HEK293 (cell line): Measurements from ENCODE around the gene ITGAL.

Experiments used
- CTCF ChIA-PET: fragments of 350-600 bp; formaldehyde crosslinking; extraction: SDS; loops from one replicate; lab custom pipeline; 2021; ENCODE audit warnings: antibody characterized with exemption; lab: Yijun Ruan, JAX
- POLR2A ChIA-PET: fragments of 300-600 bp; formaldehyde crosslinking; extraction: SDS; loops from one replicate; lab custom pipeline; 2020; ENCODE audit warnings: antibody characterized with exemption, inconsistent platforms; lab: Yijun Ruan, JAX
- H3K27ac ChIP-seq: fragments of 200-500 bp; sonication (Bioruptor generic); 2 replicates; pipeline ENCODE4 v1.5.1; 2014; ENCODE audit warnings: low read depth, low read length, control low read depth, inconsistent platforms; ENCODE audit errors: extremely low read depth
- H3K36me3 ChIP-seq, 2 experiments: fragments of 200-500 bp in 1 of 2; sonication (Bioruptor generic) in 1 of 2; 1 replicate in 1 of 2; 2 replicates in 1 of 2; pipeline ENCODE4 v1.5.1; 2014 to 2017; ENCODE audit warnings: inconsistent platforms in 2 of 2, low read length in 2 of 2; ENCODE audit not compliant: control insufficient read depth in 2 of 2, insufficient read depth in 1 of 2
- H3K4me1 ChIP-seq: fragments of 200-500 bp; sonication (Bioruptor generic); 2 replicates; pipeline ENCODE4 v1.5.1; 2014; ENCODE audit warnings: mild to moderate bottlenecking, low read length, inconsistent platforms; ENCODE audit not compliant: control insufficient read depth, insufficient read depth
- H3K4me3 ChIP-seq: 2 replicates; pipeline ENCODE4 v1.5.1; 2011; ENCODE audit warnings: low read depth, mild to moderate bottlenecking, control low read depth, low read length, moderate library complexity
- H3K9me3 ChIP-seq: fragments of 200-500 bp; sonication (Bioruptor generic); 2 replicates; pipeline ENCODE4 v1.5.1; 2014; ENCODE audit warnings: low read depth, low read length, inconsistent platforms; ENCODE audit not compliant: control insufficient read depth, insufficient read depth
- GLIS1 ChIP-seq: fragments of 450-650 bp; formaldehyde crosslinking; IDR thresholded peaks from 2 replicates; pipeline ENCODE4 v1.5.1; 2016; ENCODE audit warnings: missing biosample characterization, missing genetic modification characterization
- MEIS1 ChIP-seq: sonication (generic); formaldehyde crosslinking; IDR thresholded peaks from 2 replicates; pipeline ENCODE4 v1.8.1; 2022; ENCODE audit warnings: missing genetic modification reagents, mild to moderate bottlenecking, borderline replicate concordance
- SCRT2 ChIP-seq: fragments of 450-650 bp; formaldehyde crosslinking; IDR thresholded peaks from 2 replicates; pipeline ENCODE4 v1.5.1; 2016; ENCODE audit warnings: missing biosample characterization, missing genetic modification characterization
- ZBTB21 ChIP-seq: fragments of 450-650 bp; formaldehyde crosslinking; IDR thresholded peaks from 2 replicates; pipeline ENCODE4 v1.5.1; 2017; ENCODE audit warnings: missing biosample characterization, missing genetic modification characterization
- ZFHX2 ChIP-seq: fragments of 450-650 bp; formaldehyde crosslinking; conservative IDR thresholded peaks from 2 replicates; pipeline ENCODE4 v1.5.1; 2016; ENCODE audit warnings: missing biosample characterization, missing genetic modification characterization
- ZFP37 ChIP-seq: fragments of 450-650 bp; formaldehyde crosslinking; IDR thresholded peaks from 2 replicates; pipeline ENCODE4 v1.5.1; 2016; ENCODE audit warnings: missing biosample characterization, missing genetic modification characterization
- ZNF426 ChIP-seq: fragments of 450-650 bp; formaldehyde crosslinking; IDR thresholded peaks from 2 replicates; pipeline ENCODE4 v1.5.1; 2017; ENCODE audit warnings: missing biosample characterization, missing genetic modification characterization, mild to moderate bottlenecking, inconsistent platforms, moderate library complexity
- ZNF548 ChIP-seq: fragments of 450-650 bp; formaldehyde crosslinking; IDR thresholded peaks from 2 replicates; pipeline ENCODE4 v1.5.1; 2016; ENCODE audit warnings: missing biosample characterization, missing genetic modification characterization
- ZNF561 ChIP-seq: fragments of 450-650 bp; IDR thresholded peaks from 2 replicates; pipeline ENCODE4 v1.5.1; 2018; ENCODE audit warnings: missing biosample characterization, missing genetic modification characterization, borderline replicate concordance
- ZNF600 ChIP-seq: fragments of 450-650 bp; formaldehyde crosslinking; IDR thresholded peaks from 2 replicates; pipeline ENCODE4 v1.5.1; 2016; ENCODE audit warnings: missing biosample characterization, missing genetic modification characterization
- ZNF660 ChIP-seq: fragments of 450-650 bp; IDR thresholded peaks from 2 replicates; pipeline ENCODE4 v1.5.1; 2018; ENCODE audit warnings: missing biosample characterization, mild to moderate bottlenecking, missing genetic modification characterization
- ZNF701 ChIP-seq: fragments of 450-650 bp; formaldehyde crosslinking; IDR thresholded peaks from 2 replicates; pipeline ENCODE4 v1.5.1; 2016; ENCODE audit warnings: missing biosample characterization, missing genetic modification characterization
- ZSCAN23 ChIP-seq: fragments of 450-650 bp; formaldehyde crosslinking; IDR thresholded peaks from 2 replicates; pipeline ENCODE4 v1.5.1; 2016; ENCODE audit warnings: missing biosample characterization, missing genetic modification characterization
- ZSCAN30 ChIP-seq: fragments of 450-650 bp; IDR thresholded peaks from 2 replicates; pipeline ENCODE4 v1.5.1; 2018; ENCODE audit warnings: missing biosample characterization, mild to moderate bottlenecking, missing genetic modification characterization, moderate library complexity
- TF ChIP-seq, protein P1 (sequence below): fragments of 450-650 bp; formaldehyde crosslinking; IDR thresholded peaks from 2 replicates; pipeline ENCODE4 v1.5.1; 2016; ENCODE audit warnings: missing biosample characterization, missing genetic modification characterization
- TF ChIP-seq, protein P2 (sequence below): fragments of 450-650 bp; formaldehyde crosslinking; IDR thresholded peaks from 2 replicates; pipeline ENCODE4 v1.5.1; 2016; ENCODE audit warnings: missing biosample characterization, missing genetic modification characterization
- TF ChIP-seq, protein P3 (sequence below): fragments of 450-650 bp; formaldehyde crosslinking; IDR thresholded peaks from 2 replicates; pipeline ENCODE4 v1.5.1; 2017; ENCODE audit warnings: missing biosample characterization, missing genetic modification characterization
- TF ChIP-seq, protein P4 (sequence below): fragments of 450-650 bp; formaldehyde crosslinking; IDR thresholded peaks from 2 replicates; pipeline ENCODE4 v1.5.1; 2016; ENCODE audit warnings: missing biosample characterization, missing genetic modification characterization
- TF ChIP-seq, protein P5 (sequence below): fragments of 450-650 bp; formaldehyde crosslinking; IDR thresholded peaks from 2 replicates; pipeline ENCODE4 v1.5.1; 2017; ENCODE audit warnings: missing biosample characterization, missing genetic modification characterization

The ITGAL gene

DNA sequence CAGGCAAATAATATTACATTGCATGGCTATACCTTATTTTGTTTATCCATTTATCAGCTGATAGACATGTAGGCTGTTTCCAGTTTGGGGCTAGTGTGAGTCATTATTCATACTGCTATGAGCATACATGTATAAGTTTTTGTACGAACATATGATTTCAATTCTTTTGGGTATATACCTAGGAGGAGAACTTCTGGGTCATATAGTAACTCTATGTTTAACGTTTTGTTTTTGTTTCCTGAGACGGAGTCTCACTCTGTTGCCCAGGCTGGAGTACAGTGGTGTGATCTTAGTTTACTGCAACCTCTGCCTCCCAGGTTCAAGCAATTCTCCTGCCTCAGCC is 2.4 kb upstream of the ITGAL start (continued):
- TF ChIP-seq, protein P1, sequence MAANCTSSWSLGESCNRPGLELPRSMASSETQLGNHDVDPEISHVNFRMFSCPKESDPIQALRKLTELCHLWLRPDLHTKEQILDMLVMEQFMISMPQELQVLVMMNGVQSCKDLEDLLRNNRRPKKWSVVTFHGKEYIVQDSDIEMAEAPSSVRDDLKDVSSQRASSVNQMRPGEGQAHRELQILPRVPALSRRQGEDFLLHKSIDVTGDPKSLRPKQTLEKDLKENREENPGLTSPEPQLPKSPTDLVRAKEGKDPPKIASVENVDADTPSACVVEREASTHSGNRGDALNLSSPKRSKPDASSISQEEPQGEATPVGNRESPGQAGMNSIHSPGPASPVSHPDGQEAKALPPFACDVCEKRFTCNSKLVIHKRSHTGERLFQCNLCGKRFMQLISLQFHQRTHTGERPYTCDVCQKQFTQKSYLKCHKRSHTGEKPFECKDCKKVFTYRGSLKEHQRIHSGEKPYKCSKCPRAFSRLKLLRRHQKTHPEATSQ (tag by site-specific recombination): no peak
- TF ChIP-seq ZNF660 (tag by site-specific recombination) (no peak), GLIS1 (tag by site-specific recombination) (no peak), SCRT2 (no peak), ZFP37 (tag by site-specific recombination) (no peak), ZFHX2 (tag by site-specific recombination) (no peak)
- TF ChIP-seq, protein P2, sequence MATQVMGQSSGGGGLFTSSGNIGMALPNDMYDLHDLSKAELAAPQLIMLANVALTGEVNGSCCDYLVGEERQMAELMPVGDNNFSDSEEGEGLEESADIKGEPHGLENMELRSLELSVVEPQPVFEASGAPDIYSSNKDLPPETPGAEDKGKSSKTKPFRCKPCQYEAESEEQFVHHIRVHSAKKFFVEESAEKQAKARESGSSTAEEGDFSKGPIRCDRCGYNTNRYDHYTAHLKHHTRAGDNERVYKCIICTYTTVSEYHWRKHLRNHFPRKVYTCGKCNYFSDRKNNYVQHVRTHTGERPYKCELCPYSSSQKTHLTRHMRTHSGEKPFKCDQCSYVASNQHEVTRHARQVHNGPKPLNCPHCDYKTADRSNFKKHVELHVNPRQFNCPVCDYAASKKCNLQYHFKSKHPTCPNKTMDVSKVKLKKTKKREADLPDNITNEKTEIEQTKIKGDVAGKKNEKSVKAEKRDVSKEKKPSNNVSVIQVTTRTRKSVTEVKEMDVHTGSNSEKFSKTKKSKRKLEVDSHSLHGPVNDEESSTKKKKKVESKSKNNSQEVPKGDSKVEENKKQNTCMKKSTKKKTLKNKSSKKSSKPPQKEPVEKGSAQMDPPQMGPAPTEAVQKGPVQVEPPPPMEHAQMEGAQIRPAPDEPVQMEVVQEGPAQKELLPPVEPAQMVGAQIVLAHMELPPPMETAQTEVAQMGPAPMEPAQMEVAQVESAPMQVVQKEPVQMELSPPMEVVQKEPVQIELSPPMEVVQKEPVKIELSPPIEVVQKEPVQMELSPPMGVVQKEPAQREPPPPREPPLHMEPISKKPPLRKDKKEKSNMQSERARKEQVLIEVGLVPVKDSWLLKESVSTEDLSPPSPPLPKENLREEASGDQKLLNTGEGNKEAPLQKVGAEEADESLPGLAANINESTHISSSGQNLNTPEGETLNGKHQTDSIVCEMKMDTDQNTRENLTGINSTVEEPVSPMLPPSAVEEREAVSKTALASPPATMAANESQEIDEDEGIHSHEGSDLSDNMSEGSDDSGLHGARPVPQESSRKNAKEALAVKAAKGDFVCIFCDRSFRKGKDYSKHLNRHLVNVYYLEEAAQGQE (tag by site-specific recombination): no peak

DNA sequence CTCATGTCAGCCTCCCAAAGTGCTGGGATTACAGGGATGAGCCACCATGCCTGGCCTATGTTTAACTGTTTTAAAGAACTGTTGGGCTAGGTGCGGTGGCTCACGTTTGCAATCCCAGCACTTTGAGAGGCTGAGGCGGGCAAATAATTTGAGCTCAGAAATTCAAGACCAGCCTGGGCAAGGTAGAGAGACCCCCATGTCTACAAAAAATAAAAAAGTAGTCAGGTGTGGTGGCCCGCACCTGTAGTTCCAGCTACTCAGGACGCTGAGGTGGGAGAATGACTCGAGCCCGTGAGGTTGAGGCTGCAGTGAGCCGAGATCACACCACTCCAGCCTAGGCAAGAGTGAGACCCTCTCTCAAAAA is 1.9 kb upstream of the ITGAL start:
- ChIA-PET POLR2A (no interaction called here), CTCF (interaction anchor here (0.6 to 1.5 kb wide), 2 partner anchors 13 to 41 kb away, joined by 3 read pairs; partner anchors contain the start of gene DCTPP1)
- no peaks in the 10 kb centered on the region for H3K9me3 ChIP-seq
- H3K36me3 ChIP-seq: no peaks in the 10 kb centered on the region
- no peaks in the 10 kb centered on the region for H3K4me1 ChIP-seq
- no peak for TF ChIP-seq ZNF701 (tag by site-specific recombination)
- no peak overlapping the region for H3K27ac ChIP-seq
- H3K4me3 ChIP-seq: no peak overlapping the region

DNA sequence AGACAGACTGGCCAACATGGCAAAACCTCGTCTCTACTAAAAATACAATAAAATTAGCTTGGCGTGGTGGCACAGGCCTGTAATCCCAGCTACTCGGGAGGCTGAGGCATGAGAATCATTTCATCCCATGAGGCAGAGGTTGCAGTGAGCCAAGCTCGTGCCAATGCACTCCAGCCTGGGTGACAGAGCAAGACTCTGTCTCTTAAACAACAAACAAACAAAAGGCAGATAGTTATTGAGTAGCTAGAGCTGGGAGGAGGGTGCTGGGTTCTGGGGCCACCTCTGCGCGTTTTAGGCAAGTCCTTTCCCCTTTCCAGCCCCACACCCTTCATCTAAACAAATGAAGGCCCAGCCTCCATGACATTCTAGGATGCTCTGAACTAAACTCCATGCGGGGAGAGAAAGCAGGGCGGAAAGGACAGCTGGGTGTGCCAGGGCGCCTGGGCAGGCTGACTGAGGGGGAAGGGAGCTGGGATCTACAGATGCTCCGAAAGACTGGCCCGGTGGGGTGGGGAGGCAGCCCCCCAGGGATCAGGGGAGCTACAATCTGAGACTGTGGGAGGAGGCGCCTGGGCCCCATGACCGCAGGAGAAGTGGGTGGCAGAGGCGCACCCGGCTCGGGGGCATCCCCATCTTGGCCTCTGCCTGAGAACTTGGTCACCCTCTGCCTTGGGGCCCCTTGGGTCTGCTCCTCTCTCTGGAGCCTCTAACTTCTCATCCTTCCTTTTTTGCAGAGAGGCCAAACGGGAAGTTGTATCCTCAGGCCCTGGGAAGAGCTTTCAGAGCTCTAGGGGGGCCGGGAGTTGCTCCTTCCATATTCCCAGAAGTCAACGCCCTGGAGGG is 910 bp downstream of the ITGAL start:
- H3K36me3 ChIP-seq: no peaks in the 10 kb centered on the region
- H3K9me3 ChIP-seq: no peaks in the 10 kb centered on the region
- no peak for TF ChIP-seq ZNF426 (tag by site-specific recombination)
- TF ChIP-seq, all 188 proteins: peak for 0
- Histone ChIP-seq H3K27ac (no peak overlapping the region), H3K4me3 (no peak overlapping the region), H3K4me1 (no peaks in the 10 kb centered on the region)
- ChIA-PET CTCF (interaction anchor here (0.7 to 1.2 kb wide), 6 partner anchors 17 to 157 kb away, joined by 3 to 5 read pairs (median 3); partner anchors contain the start of gene ZNF771), POLR2A (interaction anchor here (0.6 kb wide), 1 partner anchor 95 kb away, joined by 7 read pairs; no protein-coding TSS in a partner anchor)

DNA sequence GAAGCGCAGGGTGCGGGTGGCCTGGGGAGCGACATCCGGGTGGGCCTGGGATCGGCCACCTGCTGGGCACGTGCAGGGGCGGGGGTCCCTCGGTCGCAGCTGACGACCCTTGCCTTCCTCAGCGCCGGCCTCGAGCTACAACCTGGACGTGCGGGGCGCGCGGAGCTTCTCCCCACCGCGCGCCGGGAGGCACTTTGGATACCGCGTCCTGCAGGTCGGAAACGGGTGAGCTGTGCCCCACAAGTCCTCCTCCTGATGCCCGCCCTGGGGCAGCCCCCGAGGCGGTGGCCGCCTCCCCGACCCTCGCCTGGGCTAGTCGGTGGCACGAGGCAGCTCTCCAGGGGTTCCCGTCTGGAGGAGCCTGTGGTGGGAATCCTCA is 1.5 kb downstream of the ITGAL start:
- Histone ChIP-seq H3K27ac (no peak overlapping the region), H3K36me3 (no peaks in the 10 kb centered on the region), H3K4me1 (no peaks in the 10 kb centered on the region), H3K9me3 (no peaks in the 10 kb centered on the region), H3K4me3 (no peak overlapping the region)
- ChIA-PET POLR2A (no interaction called here), CTCF (interaction anchor here (0.7 to 1.2 kb wide), 5 partner anchors 16 to 157 kb away, joined by 3 to 5 read pairs (median 3); partner anchors contain the start of gene ZNF771)
- TF ChIP-seq, protein P3, sequence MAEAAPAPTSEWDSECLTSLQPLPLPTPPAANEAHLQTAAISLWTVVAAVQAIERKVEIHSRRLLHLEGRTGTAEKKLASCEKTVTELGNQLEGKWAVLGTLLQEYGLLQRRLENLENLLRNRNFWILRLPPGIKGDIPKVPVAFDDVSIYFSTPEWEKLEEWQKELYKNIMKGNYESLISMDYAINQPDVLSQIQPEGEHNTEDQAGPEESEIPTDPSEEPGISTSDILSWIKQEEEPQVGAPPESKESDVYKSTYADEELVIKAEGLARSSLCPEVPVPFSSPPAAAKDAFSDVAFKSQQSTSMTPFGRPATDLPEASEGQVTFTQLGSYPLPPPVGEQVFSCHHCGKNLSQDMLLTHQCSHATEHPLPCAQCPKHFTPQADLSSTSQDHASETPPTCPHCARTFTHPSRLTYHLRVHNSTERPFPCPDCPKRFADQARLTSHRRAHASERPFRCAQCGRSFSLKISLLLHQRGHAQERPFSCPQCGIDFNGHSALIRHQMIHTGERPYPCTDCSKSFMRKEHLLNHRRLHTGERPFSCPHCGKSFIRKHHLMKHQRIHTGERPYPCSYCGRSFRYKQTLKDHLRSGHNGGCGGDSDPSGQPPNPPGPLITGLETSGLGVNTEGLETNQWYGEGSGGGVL (tag by site-specific recombination): no peak
- TF ChIP-seq, protein P4, sequence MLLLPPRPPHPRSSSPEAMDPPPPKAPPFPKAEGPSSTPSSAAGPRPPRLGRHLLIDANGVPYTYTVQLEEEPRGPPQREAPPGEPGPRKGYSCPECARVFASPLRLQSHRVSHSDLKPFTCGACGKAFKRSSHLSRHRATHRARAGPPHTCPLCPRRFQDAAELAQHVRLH: no peak
- TF ChIP-seq ZBTB21 (no peak), MEIS1 (CRISPR knock-in tag) (no peak), ZSCAN23 (tag by site-specific recombination) (no peak), ZNF561 (tag by site-specific recombination) (no peak), ZSCAN30 (tag by site-specific recombination) (no peak), ZNF600 (tag by site-specific recombination) (no peak), ZNF548 (tag by site-specific recombination) (no peak)
- TF ChIP-seq, protein P5, sequence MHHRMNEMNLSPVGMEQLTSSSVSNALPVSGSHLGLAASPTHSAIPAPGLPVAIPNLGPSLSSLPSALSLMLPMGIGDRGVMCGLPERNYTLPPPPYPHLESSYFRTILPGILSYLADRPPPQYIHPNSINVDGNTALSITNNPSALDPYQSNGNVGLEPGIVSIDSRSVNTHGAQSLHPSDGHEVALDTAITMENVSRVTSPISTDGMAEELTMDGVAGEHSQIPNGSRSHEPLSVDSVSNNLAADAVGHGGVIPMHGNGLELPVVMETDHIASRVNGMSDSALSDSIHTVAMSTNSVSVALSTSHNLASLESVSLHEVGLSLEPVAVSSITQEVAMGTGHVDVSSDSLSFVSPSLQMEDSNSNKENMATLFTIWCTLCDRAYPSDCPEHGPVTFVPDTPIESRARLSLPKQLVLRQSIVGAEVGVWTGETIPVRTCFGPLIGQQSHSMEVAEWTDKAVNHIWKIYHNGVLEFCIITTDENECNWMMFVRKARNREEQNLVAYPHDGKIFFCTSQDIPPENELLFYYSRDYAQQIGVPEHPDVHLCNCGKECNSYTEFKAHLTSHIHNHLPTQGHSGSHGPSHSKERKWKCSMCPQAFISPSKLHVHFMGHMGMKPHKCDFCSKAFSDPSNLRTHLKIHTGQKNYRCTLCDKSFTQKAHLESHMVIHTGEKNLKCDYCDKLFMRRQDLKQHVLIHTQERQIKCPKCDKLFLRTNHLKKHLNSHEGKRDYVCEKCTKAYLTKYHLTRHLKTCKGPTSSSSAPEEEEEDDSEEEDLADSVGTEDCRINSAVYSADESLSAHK (tag by site-specific recombination): no peak
